PC-3 (cell line): ENCODE data around the gene EHHADH. TPM values are rescaled to one million over a fixed set of nuclear protein-coding genes. Genes with fewer than 3 reads are reported as not detected.
A peak's percentile ranks its signal among the peaks of the same experiment; 100 is the strongest.

Experiments
- ATAC-seq: fragments of 200-7000 bp; cut with Tn5 transposase; 2 replicates; pipeline ENCODE4 v1.9.1; 2020; ENCODE audit warnings: mild to moderate bottlenecking, moderate library complexity
- BruUV-seq: library from RNA; stranded (reverse); fragments of 400-500 nt; replicated peaks from 2 replicates; lab custom pipeline; 2021; lab: Mats Ljungman, UMichigan
- CTCF ChIA-PET: fragments of 300-600 bp; sonication (Branson Sonifier 250); formaldehyde crosslinking; loops from one replicate; lab custom pipeline; 2022; ENCODE audit warnings: antibody characterized with exemption; lab: Charles Lee
- POLR2A ChIA-PET: fragments of 300-600 bp; sonication (Branson Sonifier 250); formaldehyde crosslinking; loops from one replicate; lab custom pipeline; 2022; ENCODE audit warnings: antibody characterized with exemption; ENCODE audit not compliant: unreplicated experiment; lab: Charles Lee
- DNase-seq: peaks from one replicate; pipeline ENCODE4 v3.0.0-alpha.2; 2015
- H2AFZ ChIP-seq: fragments of 300-600 bp; sonication (generic); 2 replicates; pipeline ENCODE4 v1.6.0; 2016; ENCODE audit warnings: antibody characterized with exemption, low read length
- H3F3A ChIP-seq: fragments of 300-600 bp; sonication (generic); one replicate; pipeline ENCODE4 v1.6.0; 2017; ENCODE audit warnings: antibody characterized with exemption, low read length, control low read depth, mild to moderate bottlenecking; ENCODE audit not compliant: unreplicated experiment
- H3K27ac ChIP-seq: fragments of 300-600 bp; sonication (generic); 2 replicates; pipeline ENCODE4 v1.5.1; 2016; ENCODE audit warnings: mild to moderate bottlenecking, low read length
- H3K27me3 ChIP-seq: fragments of 300-600 bp; sonication (generic); 2 replicates; pipeline ENCODE4 v1.6.1; 2016; ENCODE audit warnings: low read length, mixed read lengths
- H3K36me3 ChIP-seq: fragments of 300-600 bp; sonication (generic); 2 replicates; pipeline ENCODE4 v1.6.1; 2016; ENCODE audit warnings: low read depth, mixed run types, low read length, mixed read lengths
- H3K4me1 ChIP-seq: fragments of 300-600 bp; sonication (generic); 2 replicates; pipeline ENCODE4 v1.5.1; 2016; ENCODE audit warnings: low read length; ENCODE audit not compliant: insufficient read depth
- H3K4me2 ChIP-seq: fragments of 300-600 bp; sonication (generic); 2 replicates; pipeline ENCODE4 v1.6.0; 2016; ENCODE audit warnings: low read length
- H3K4me3 ChIP-seq: fragments of 300-600 bp; sonication (generic); 2 replicates; pipeline ENCODE4 v1.5.1; 2016; ENCODE audit warnings: mild to moderate bottlenecking, low read length, mixed read lengths
- H3K79me2 ChIP-seq: fragments of 300-600 bp; sonication (generic); 2 replicates; pipeline ENCODE4 v1.6.1; 2017; ENCODE audit warnings: low read length, mixed read lengths
- H3K9ac ChIP-seq: fragments of 300-600 bp; sonication (generic); 2 replicates; pipeline ENCODE4 v1.6.0; 2016; ENCODE audit warnings: mild to moderate bottlenecking, low read length
- H3K9me2 ChIP-seq: fragments of 300-600 bp; sonication (generic); replicated peaks from 2 replicates; pipeline ENCODE4 v1.6.1; 2016; ENCODE audit warnings: mixed run types, low read length, mixed read lengths
- H3K9me3 ChIP-seq: fragments of 300-600 bp; sonication (generic); 2 replicates; pipeline ENCODE4 v1.6.1; 2016; ENCODE audit warnings: low read length, mixed read lengths
- H4K20me1 ChIP-seq: fragments of 300-600 bp; sonication (generic); 2 replicates; pipeline ENCODE4 v1.6.1; 2016; ENCODE audit warnings: low read length, mixed read lengths
- CTCF ChIP-seq: fragments of 300-600 bp; sonication (generic); conservative IDR thresholded peaks from 2 replicates; pipeline ENCODE4 v1.5.1; 2017; ENCODE audit warnings: antibody characterized with exemption, low read depth, mild to moderate bottlenecking, low read length
- EZH2 ChIP-seq: fragments of 300-600 bp; sonication (generic); IDR thresholded peaks from one replicate; pipeline ENCODE4 v1.6.1; 2017; ENCODE audit warnings: antibody characterized with exemption, mild to moderate bottlenecking, low read length; ENCODE audit not compliant: unreplicated experiment
- EZH2phosphoT487 ChIP-seq: fragments of 300-600 bp; sonication (generic); IDR thresholded peaks from 2 replicates; pipeline ENCODE4 v1.6.1; 2018; ENCODE audit warnings: mild to moderate bottlenecking, antibody characterized with exemption, low read length, borderline replicate concordance
- intact Hi-C: fragments of 100-400 bp; cut with micrococcal nuclease; formaldehyde crosslinking; loops from 2 replicates; pipeline ENCODE4 v1.9.0; 2023
- total RNA-seq: library from RNA; depleted of rRNA; stranded (reverse); fragments of >200 nt; gene quantifications from 2 replicates; pipeline ENCODE4 v1.2.3, GENCODE V29; 2014

Gene EHHADH
- total RNA-seq, 1 experiment from 2014 or later, result 7.1 TPM

GRCh38 chr3:185270956-185271332 is 17.1 kb upstream of the EHHADH start:
- Histone ChIP-seq H3K27me3 (no peaks in the 10 kb centered on the region), H3K9ac (no peak overlapping the region), H3K4me2 (no peak overlapping the region), H3K36me3 (no peaks in the 10 kb centered on the region), H3K9me2 (no peaks in the 10 kb centered on the region), H2AFZ (no peak overlapping the region), H3K27ac (no peak overlapping the region), H3K79me2 (no peaks in the 10 kb centered on the region), H3K9me3 (no peaks in the 10 kb centered on the region), H3K4me3 (no peak overlapping the region), H4K20me1 (no peaks in the 10 kb centered on the region), H3F3A (no peaks in the 10 kb centered on the region), H3K4me1 (no peaks in the 10 kb centered on the region)
- ChIA-PET POLR2A (no interaction called here), CTCF (no interaction called here)
- intact Hi-C loops, result no loop called here
- ATAC-seq (no peak), DNase-seq (no peak)
- TF ChIP-seq EZH2 (no peak), EZH2phosphoT487 (no peak), CTCF (no peak)
- BruUV-seq, result no TSS peak

- H3K36me3 ChIP-seq, result no peaks in the 10 kb centered on the region
- H3K27ac ChIP-seq, result no peak overlapping the region
- TF ChIP-seq EZH2 (no peak), CTCF (peak; percentile 60), EZH2phosphoT487 (no peak)
- no peak overlapping the region for H3K9ac ChIP-seq
- H3K9me2 ChIP-seq, result no peaks in the 10 kb centered on the region
- H3K79me2 ChIP-seq, result no peaks in the 10 kb centered on the region
- H4K20me1 ChIP-seq, result no peaks in the 10 kb centered on the region
- H3K27me3 ChIP-seq, result no peaks in the 10 kb centered on the region
- ChIA-PET CTCF (no interaction called here), POLR2A (no interaction called here)
- H3K4me3 ChIP-seq, result no peak overlapping the region
- no peak overlapping the region for H3K4me2 ChIP-seq
- DNase-seq (peak; percentile 22), ATAC-seq (peak; percentile 95)
- H3K9me3 ChIP-seq, result no peaks in the 10 kb centered on the region
- BruUV-seq, result no TSS peak
- H3F3A ChIP-seq, result no peaks in the 10 kb centered on the region
- intact Hi-C loops, result no loop called here
- no peaks in the 10 kb centered on the region for H3K4me1 ChIP-seq
- no peak overlapping the region for H2AFZ ChIP-seq
Observed at GRCh38 chr3:185270262-185270955, 16.6 kb upstream of the EHHADH start.

GRCh38 chr3:185268194-185268962 is 14.5 kb upstream of the EHHADH start:
- DNase-seq (no peak), ATAC-seq (no peak)
- TF ChIP-seq EZH2phosphoT487, result no peak
- no peak for TF ChIP-seq CTCF
- no peak for TF ChIP-seq EZH2
- no peaks in the 10 kb centered on the region for H3K9me2 ChIP-seq
- H2AFZ ChIP-seq, result no peak overlapping the region
- H3K36me3 ChIP-seq, result no peaks in the 10 kb centered on the region
- no peaks in the 10 kb centered on the region for H3K9me3 ChIP-seq
- H3K27ac ChIP-seq, result no peak overlapping the region
- intact Hi-C loops, result no loop called here
- H3K4me3 ChIP-seq, result no peak overlapping the region
- no peaks in the 10 kb centered on the region for H3K27me3 ChIP-seq
- CTCF ChIA-PET, result no interaction called here
- no peak overlapping the region for H3K9ac ChIP-seq
- H4K20me1 ChIP-seq, result no peaks in the 10 kb centered on the region
- no peaks in the 10 kb centered on the region for H3F3A ChIP-seq
- BruUV-seq, result no TSS peak
- POLR2A ChIA-PET, result no interaction called here
- H3K4me2 ChIP-seq, result no peak overlapping the region
- no peaks in the 10 kb centered on the region for H3K4me1 ChIP-seq
- H3K79me2 ChIP-seq, result no peaks in the 10 kb centered on the region
